Activated CD4-positive, alpha-beta T cell treated with anti-CD3 and anti-CD28 coated beads, Interleukin-2, amount 10 ng/mL, durations not matched to agents 7 days and 5 days (primary cell): Measurements from ENCODE around the gene PCDH17. TPM values are rescaled to one million over a fixed set of nuclear protein-coding genes. Genes with fewer than 3 reads are reported as not detected.

ENCODE experiments used
- CTCF ChIA-PET: fragments of 350-600 bp; sonication (Branson Sonifier 250); formaldehyde crosslinking; loops from one replicate; lab custom pipeline; 2021; ENCODE audit warnings: antibody characterized with exemption; lab: Charles Lee
- POLR2A ChIA-PET: fragments of 350-600 bp; sonication (Branson Sonifier 250); formaldehyde crosslinking; loops from one replicate; lab custom pipeline; 2021; ENCODE audit warnings: antibody characterized with exemption; lab: Charles Lee
- DNase-seq: peaks from one replicate; pipeline ENCODE4 v3.0.0-alpha.2; 2020
- H3K27ac Mint-ChIP-seq: one replicate; pipeline ENCODE4 v1.8.0; 2021; ENCODE audit warnings: mild to moderate bottlenecking, moderate library complexity, mixed read lengths
- H3K27me3 Mint-ChIP-seq: one replicate; pipeline ENCODE4 v1.8.0; 2021; ENCODE audit warnings: mixed read lengths
- H3K36me3 Mint-ChIP-seq: one replicate; pipeline ENCODE4 v1.8.0; 2021; ENCODE audit warnings: low read depth, mixed read lengths
- H3K4me1 Mint-ChIP-seq: one replicate; pipeline ENCODE4 v1.8.0; 2021; ENCODE audit warnings: mixed read lengths
- H3K4me3 Mint-ChIP-seq: one replicate; pipeline ENCODE4 v1.8.0; 2021; ENCODE audit warnings: mild to moderate bottlenecking, moderate library complexity, mixed read lengths
- H3K9me3 Mint-ChIP-seq: one replicate; pipeline ENCODE4 v1.8.0; 2021; ENCODE audit warnings: mixed read lengths
- total RNA-seq, 2 experiments: library from RNA; stranded (reverse); gene quantifications; one replicate each; pipeline ENCODE4 v1.2.3, GENCODE V29; 2021

PCDH17 gene
- total RNA-seq, 2 experiments from 2014 or later = not detected

DNA sequence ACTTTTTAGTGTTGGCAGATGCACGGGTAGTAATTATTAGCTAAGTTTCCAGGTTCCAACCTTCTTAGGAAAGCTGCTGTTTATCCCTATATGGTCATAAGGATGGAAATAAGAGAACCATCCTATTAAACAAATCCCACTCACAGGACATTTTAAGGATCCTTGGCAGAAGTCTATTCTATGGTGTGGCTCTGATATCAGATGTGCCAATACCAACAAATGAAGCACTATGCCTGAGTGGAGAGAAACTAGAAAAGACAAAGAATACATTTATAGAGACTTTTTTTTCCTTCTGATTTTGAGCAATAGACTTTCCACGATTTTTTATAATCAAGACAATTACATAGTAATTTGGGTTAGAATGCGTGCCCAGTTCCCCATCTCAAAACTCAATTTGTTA is 12.6 kb downstream of the PCDH17 start:
- Mint-ChIP-seq H3K36me3 (no peaks in the 10 kb centered on the region), H3K4me1 (no peaks in the 10 kb centered on the region), H3K27ac (no peak overlapping the region), H3K4me3 (no peak overlapping the region), H3K27me3 (no peaks in the 10 kb centered on the region), H3K9me3 (no peaks in the 10 kb centered on the region)
- ChIA-PET CTCF (interaction anchor here (1.2 kb wide), 1 partner anchor 9 kb away, joined by 4 read pairs; no protein-coding TSS in a partner anchor), POLR2A (no interaction called here)
- DNase-seq = no peak

DNA sequence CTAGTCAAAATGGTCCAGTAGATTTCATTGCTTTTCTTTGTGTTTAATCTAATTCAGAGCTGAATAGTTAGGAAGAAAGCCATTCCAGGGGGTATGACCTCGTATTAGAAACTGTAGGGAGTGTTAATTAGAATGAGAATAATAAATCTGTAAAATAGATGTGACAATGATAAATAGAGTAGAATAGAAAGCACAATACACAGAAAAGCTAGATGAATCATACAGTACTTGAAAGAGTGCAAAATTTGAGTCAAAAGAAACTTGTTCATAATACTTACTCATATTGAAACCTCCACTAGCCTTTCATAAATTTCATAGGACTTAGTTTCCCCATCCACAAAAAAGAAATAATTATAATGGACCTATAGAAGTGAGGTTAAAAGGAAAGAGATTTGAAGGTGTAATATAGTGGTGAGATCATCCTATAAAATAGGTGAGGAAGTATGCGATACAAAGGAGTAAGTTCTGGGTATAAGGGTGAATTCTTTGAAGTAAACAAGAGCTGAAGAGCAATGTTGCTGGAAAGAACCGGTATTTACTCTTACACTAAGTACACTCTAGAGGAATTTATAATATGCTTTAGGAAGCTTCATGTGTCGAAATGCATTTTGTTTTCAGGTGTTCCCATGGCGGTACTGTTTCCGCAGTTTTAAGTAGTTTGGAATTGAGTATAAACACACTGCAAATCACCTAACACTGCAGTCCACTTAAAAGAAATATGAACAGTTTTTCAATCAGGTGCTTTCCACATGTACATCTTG is 21.9 kb downstream of the PCDH17 start:
- Mint-ChIP-seq H3K27ac (no peak overlapping the region), H3K4me1 (no peaks in the 10 kb centered on the region), H3K9me3 (no peaks in the 10 kb centered on the region), H3K36me3 (no peaks in the 10 kb centered on the region), H3K27me3 (no peaks in the 10 kb centered on the region), H3K4me3 (no peak overlapping the region)
- CTCF ChIA-PET = no interaction called here
- POLR2A ChIA-PET = no interaction called here
- DNase-seq = no peak

DNA sequence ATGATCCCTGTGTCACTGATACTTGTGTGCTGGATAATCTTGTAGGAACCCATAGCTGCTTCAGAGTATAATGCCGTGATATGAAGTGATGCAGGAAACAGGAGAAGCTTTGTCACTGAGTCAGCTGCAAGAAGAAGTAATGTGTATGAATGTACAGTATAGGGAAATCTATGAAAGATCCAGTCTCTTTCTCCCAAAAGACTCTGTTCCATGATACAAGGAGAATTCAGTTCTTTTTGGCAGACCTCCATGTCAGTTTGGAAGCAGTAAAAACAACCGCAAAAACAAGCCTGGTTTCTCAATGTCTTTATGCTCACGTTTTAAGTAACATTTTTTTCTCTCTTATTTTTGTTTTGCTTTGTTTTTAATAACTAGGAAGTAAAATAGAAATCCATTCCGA is 33.9 kb downstream of the PCDH17 start:
- H3K36me3 Mint-ChIP-seq = no peaks in the 10 kb centered on the region
- no peaks in the 10 kb centered on the region for H3K27me3 Mint-ChIP-seq
- H3K4me3 Mint-ChIP-seq = no peak overlapping the region
- ChIA-PET POLR2A (no interaction called here), CTCF (no interaction called here)
- no peak for DNase-seq
- no peaks in the 10 kb centered on the region for H3K9me3 Mint-ChIP-seq
- H3K4me1 Mint-ChIP-seq = no peaks in the 10 kb centered on the region
- no peak overlapping the region for H3K27ac Mint-ChIP-seq

DNA sequence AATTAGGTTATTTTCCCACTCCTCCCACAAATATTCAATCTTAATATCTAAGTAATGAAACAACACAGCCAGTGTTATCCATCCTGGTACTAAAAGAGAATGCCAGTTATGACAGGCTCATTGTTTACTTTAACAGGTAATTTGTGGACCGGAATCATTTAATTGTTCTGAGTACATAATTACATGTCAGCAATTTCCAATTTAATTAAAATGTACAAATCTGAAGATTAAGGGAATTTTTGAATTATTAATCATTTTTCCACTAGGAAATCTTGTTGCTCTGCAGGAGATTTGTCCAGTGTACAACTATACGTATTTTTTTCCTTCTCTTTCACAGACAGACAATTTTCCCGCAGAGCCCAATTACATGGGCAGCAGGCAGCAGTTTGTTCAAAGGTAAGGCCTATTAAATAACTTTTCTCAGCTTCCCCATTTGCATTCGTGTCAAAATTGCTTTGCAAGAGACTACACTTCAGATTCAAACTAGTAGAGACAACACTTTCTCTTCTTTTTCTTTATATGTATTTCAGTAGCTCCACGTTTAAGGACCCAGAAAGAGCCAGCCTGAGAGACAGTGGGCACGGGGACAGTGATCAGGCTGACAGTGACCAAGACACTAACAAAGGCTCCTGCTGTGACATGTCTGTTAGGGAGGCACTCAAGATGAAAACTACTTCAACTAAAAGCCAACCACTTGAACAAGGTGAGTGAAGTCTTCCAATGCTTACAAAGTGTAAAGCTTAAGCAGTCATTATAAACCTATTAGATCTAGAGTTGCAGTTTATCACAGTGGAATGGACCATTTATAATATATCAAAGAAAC is 34.8 kb downstream of the PCDH17 start:
- Mint-ChIP-seq H3K36me3 (no peaks in the 10 kb centered on the region), H3K27me3 (no peaks in the 10 kb centered on the region), H3K9me3 (no peaks in the 10 kb centered on the region), H3K27ac (no peak overlapping the region), H3K4me1 (no peaks in the 10 kb centered on the region), H3K4me3 (no peak overlapping the region)
- ChIA-PET CTCF (no interaction called here), POLR2A (no interaction called here)
- no peak for DNase-seq

DNA sequence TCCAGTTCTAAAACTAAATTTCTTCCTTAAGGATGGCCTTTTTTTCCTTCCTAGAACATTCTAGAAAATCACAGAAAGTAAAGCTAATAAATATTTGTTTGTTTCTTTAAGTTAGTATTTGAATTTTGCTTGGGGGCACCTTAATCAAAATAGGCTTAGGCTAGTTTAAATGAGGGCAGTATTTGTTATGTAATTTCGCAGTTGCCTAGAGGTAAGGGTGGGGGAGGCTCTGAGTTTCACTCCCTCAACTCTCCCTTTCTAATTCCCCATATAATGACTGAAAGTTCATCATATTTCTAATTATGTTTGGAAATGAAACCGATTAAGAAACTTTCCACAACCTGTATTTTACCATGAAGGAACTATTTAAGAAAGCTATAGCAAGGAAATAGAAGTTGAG is 40.6 kb downstream of the PCDH17 start:
- H3K36me3 Mint-ChIP-seq = no peaks in the 10 kb centered on the region
- CTCF ChIA-PET = interaction anchor here (0.6 kb wide), 1 partner anchor 21 kb away, joined by 3 read pairs; no protein-coding TSS in a partner anchor
- no peak overlapping the region for H3K4me3 Mint-ChIP-seq
- no peaks in the 10 kb centered on the region for H3K4me1 Mint-ChIP-seq
- no peak overlapping the region for H3K27ac Mint-ChIP-seq
- POLR2A ChIA-PET = no interaction called here
- H3K9me3 Mint-ChIP-seq = no peaks in the 10 kb centered on the region
- no peak for DNase-seq
- no peaks in the 10 kb centered on the region for H3K27me3 Mint-ChIP-seq

DNA sequence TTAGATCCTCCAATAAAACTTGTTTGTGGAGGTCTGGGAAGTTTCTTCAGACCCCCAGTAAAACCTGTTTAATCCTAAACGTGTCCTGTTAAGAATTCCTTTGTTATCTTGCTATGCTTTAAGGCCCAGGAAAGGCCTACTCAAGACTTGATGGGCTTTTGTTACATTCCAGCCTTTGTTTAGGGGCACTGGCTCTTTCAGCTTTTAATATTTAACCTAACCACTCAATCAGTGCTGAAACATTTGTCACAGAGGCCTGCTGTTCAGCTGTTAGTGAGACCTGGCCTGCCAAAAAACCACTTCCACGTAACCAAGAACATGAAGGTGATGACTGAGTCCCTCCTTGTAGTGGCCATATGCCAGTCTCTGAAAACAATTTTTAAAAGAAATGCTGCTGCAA is 41.7 kb downstream of the PCDH17 start:
- H3K27ac Mint-ChIP-seq = no peak overlapping the region
- no peaks in the 10 kb centered on the region for H3K9me3 Mint-ChIP-seq
- no peak for DNase-seq
- no peaks in the 10 kb centered on the region for H3K4me1 Mint-ChIP-seq
- CTCF ChIA-PET = no interaction called here
- no peaks in the 10 kb centered on the region for H3K27me3 Mint-ChIP-seq
- no peak overlapping the region for H3K4me3 Mint-ChIP-seq
- H3K36me3 Mint-ChIP-seq = no peaks in the 10 kb centered on the region
- POLR2A ChIA-PET = no interaction called here

DNA sequence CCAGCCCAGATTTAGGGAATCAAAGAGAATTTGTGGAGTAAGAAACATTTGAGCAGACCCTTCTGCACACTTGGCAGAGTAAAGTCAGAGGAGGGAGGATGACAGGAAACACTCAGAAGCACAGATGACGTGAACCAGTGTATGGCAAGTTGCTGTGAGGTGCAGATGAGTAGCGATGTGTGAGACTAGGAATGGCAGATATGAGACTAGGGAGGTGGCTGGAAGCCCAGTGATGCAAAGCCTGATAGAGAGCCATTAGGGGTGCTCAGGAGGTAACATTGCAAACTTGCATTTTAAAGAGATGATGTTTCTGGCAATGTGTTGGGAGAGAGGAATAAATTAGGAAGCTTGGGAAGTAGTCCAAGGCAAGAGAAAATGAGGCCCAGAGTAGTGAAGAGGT is 44.0 kb downstream of the PCDH17 start:
- CTCF ChIA-PET = no interaction called here

DNA sequence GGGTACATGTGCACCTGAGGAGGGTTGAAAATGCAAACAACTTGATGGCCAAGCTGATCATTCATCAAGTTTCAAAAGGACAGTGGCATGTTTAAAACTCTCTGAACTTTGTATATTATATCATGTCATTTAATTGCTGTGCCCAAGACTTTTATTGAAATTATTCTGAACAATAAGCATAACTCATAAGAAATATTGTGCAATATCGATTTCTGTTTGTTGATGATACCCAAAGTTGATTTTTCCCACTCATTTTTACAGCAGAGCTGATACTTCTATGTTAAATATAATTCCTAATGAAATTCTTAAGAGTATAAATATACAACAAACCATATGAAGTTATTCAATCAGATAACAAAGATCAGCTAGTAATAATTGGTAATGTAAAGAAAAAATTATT is 49.1 kb downstream of the PCDH17 start:
- ChIA-PET CTCF (no interaction called here), POLR2A (no interaction called here)
- no peaks in the 10 kb centered on the region for H3K9me3 Mint-ChIP-seq
- H3K27ac Mint-ChIP-seq = no peak overlapping the region
- DNase-seq = no peak
- H3K4me1 Mint-ChIP-seq = no peaks in the 10 kb centered on the region
- H3K27me3 Mint-ChIP-seq = no peaks in the 10 kb centered on the region
- H3K4me3 Mint-ChIP-seq = no peak overlapping the region
- no peaks in the 10 kb centered on the region for H3K36me3 Mint-ChIP-seq

More for the DNA sequence above, 44.0 kb downstream of the PCDH17 start:
- DNase-seq = no peak
- no peaks in the 10 kb centered on the region for H3K36me3 Mint-ChIP-seq
- no peaks in the 10 kb centered on the region for H3K4me1 Mint-ChIP-seq
- H3K4me3 Mint-ChIP-seq = no peak overlapping the region
- POLR2A ChIA-PET = no interaction called here
- H3K9me3 Mint-ChIP-seq = no peaks in the 10 kb centered on the region
- H3K27ac Mint-ChIP-seq = no peak overlapping the region
- H3K27me3 Mint-ChIP-seq = no peaks in the 10 kb centered on the region

DNA sequence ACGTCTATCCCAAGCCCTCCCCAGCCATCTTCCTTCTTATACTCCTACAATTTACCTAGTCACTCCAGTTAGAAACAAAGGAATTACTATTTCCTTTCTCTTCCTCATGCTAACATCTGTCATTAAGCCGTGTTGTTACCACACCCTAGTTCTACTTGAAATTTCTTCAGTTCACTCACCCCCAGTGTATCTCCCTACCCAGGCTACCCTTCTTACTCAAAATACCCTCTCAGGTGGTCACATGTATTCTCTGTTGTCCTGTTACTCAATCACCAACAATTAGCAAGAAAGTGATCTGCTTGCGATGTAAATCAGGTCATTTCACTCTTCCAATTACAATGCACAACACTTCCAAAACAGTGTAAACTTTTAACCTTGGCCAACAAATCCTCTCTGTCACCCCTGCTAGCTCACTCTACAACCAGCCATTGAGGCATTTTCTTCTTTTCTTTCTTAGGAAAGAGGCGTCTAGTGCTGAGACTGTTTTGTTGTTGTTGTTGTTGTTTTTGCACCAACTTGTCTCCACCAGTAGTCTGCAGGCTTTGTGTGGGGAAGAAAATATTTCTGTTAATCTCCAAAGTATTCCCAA is 50.7 kb downstream of the PCDH17 start:
- ChIA-PET CTCF (no interaction called here), POLR2A (no interaction called here)
- no peak for DNase-seq
- Mint-ChIP-seq H3K4me1 (no peaks in the 10 kb centered on the region), H3K27ac (no peak overlapping the region), H3K4me3 (no peak overlapping the region), H3K27me3 (no peaks in the 10 kb centered on the region), H3K36me3 (no peaks in the 10 kb centered on the region), H3K9me3 (no peaks in the 10 kb centered on the region)

DNA sequence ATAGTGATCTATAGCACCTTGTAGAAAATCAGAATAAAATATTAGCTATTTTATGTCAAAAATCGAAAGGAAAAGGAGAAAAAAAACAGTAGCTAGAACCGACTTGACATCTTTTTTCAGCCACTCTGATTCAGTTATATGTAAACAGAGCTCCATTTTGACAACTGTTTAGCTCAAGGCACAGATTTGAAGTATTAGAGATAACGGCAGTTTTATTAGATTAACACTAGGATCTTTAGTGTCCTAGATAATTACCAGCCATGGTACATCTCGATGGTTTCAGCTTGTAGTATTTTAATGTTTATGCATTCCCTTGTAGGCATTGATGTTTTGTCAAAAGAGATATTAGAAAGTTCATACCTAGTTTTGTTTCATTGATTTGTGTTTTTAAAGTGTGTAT is 67.3 kb downstream of the PCDH17 start:
- Mint-ChIP-seq H3K4me3 (no peak overlapping the region), H3K27me3 (no peaks in the 10 kb centered on the region), H3K4me1 (no peaks in the 10 kb centered on the region), H3K27ac (no peak overlapping the region), H3K36me3 (no peaks in the 10 kb centered on the region), H3K9me3 (no peaks in the 10 kb centered on the region)
- ChIA-PET POLR2A (interaction anchor here (0.6 kb wide), 1 partner anchor 660 kb away, joined by 3 read pairs; no protein-coding TSS in a partner anchor), CTCF (no interaction called here)
- DNase-seq = no peak

DNA sequence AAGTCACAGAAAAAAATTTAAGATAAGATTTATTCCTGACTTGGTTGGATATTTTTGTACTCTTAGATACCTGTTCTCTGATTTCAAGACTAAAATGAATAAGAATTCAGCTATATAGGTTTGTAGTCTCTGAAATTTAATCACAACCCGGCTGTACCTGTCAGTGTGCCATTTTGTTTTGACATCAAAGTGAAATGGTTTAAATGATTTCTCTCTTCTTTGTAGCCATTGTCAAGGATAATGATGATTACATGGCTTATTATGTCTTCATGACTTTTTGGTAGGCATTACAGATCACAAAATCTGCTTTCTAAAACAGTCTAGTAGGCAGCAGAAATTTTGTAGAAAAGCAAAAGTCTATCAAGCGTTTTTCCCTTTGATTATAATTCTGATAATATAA is 72.5 kb downstream of the PCDH17 start:
- Mint-ChIP-seq H3K9me3 (no peaks in the 10 kb centered on the region), H3K36me3 (no peaks in the 10 kb centered on the region), H3K27me3 (no peaks in the 10 kb centered on the region), H3K4me1 (no peaks in the 10 kb centered on the region), H3K4me3 (no peak overlapping the region), H3K27ac (no peak overlapping the region)
- ChIA-PET CTCF (interaction anchor here (0.6 kb wide), 2 partner anchors 520 to 939 kb away, joined by 3 to 5 read pairs; no protein-coding TSS in a partner anchor), POLR2A (no interaction called here)
- no peak for DNase-seq

DNA sequence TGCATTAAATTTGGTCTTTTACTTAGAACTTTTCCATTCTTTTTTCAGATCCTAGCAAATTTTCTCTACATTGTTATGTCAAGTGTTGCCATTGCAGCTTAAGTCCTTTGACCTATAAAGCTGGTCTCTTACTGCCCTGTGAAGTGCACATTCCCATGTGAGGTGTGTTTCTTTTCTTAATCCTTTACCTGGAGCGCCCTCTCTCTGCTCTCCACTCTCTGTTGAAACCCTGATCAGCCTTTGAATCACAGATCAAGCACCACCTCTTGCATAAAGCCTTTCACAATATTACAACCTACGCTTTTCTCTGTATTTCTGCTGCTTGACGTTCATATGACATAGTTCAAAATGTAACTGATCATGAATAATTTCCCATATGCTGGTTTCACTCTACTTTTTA is 84.8 kb downstream of the PCDH17 start:
- no peak overlapping the region for H3K4me3 Mint-ChIP-seq
- DNase-seq = no peak
- CTCF ChIA-PET = no interaction called here
- H3K36me3 Mint-ChIP-seq = no peaks in the 10 kb centered on the region
- no peak overlapping the region for H3K27ac Mint-ChIP-seq
- POLR2A ChIA-PET = no interaction called here
- no peaks in the 10 kb centered on the region for H3K9me3 Mint-ChIP-seq
- no peaks in the 10 kb centered on the region for H3K4me1 Mint-ChIP-seq
- H3K27me3 Mint-ChIP-seq = no peaks in the 10 kb centered on the region
